GM12874 (cell line): ENCODE measurements around the gene KCNH1.

Experiments used
- CTCF ChIP-seq: IDR thresholded peaks from 2 replicates; pipeline ENCODE4 v1.5.1; 2011; ENCODE audit warnings: low read depth, mild to moderate bottlenecking, control low read depth, low read length, moderate library complexity; ENCODE audit not compliant: insufficient read depth

KCNH1 gene

GRCh38 chr1:210882414-210883221, 251.3 kb downstream of the KCNH1 start:
- no peak for TF ChIP-seq CTCF

- TF ChIP-seq CTCF = no peak
Measured at GRCh38 chr1:210878564-210878963, 255.4 kb downstream of the KCNH1 start.

GRCh38 chr1:210876275-210876674, 257.7 kb downstream of the KCNH1 start:
- TF ChIP-seq CTCF = no peak

- TF ChIP-seq CTCF = no peak
Measured at GRCh38 chr1:210866532-210866931, 267.4 kb downstream of the KCNH1 start.

- TF ChIP-seq CTCF = no peak
Measured at GRCh38 chr1:210857705-210858104, 276.2 kb downstream of the KCNH1 start.

- TF ChIP-seq CTCF = no peak
Measured at GRCh38 chr1:210857146-210857663, 276.7 kb downstream of the KCNH1 start.

- TF ChIP-seq CTCF = no peak
Measured at GRCh38 chr1:210855440-210855839, 278.5 kb downstream of the KCNH1 start.
